Hematopoietic multipotent progenitor cell treated with erythropoietin and hydrocortisone succinate and interleukin-3 and kit ligand, for 6 days (in vitro differentiated cells): ENCODE results near the gene DAZAP1.
A peak's percentile ranks its signal among the peaks of the same experiment; 100 is the strongest.

Experiments used
- DNase-seq: peaks from one replicate; pipeline ENCODE4 v3.0.0-alpha.2; 2015

DAZAP1 gene

GRCh38 chr19:1460033-1460995 is 52.9 kb downstream of the DAZAP1 start:
- DNase-seq, result no peak

- DNase-seq, result no peak
Observed at GRCh38 chr19:1461862-1462261, 54.5 kb downstream of the DAZAP1 start.

- peak; percentile 78 for DNase-seq
Observed at GRCh38 chr19:1465191-1466016, 58.0 kb downstream of the DAZAP1 start.

GRCh38 chr19:1466018-1466460 is 58.7 kb downstream of the DAZAP1 start:
- no peak for DNase-seq

GRCh38 chr19:1466461-1467214 is 59.3 kb downstream of the DAZAP1 start:
- DNase-seq, result no peak

- DNase-seq, result no peak
Observed at GRCh38 chr19:1467215-1467489, 59.8 kb downstream of the DAZAP1 start.

- no peak for DNase-seq
Observed at GRCh38 chr19:1467490-1468273, 60.3 kb downstream of the DAZAP1 start.

GRCh38 chr19:1468274-1468820 is 61.0 kb downstream of the DAZAP1 start:
- DNase-seq, result no peak

GRCh38 chr19:1468821-1469254 is 61.5 kb downstream of the DAZAP1 start:
- DNase-seq, result peak; percentile 70

- no peak for DNase-seq
Observed at GRCh38 chr19:1469255-1470054, 62.1 kb downstream of the DAZAP1 start.

GRCh38 chr19:1470055-1470304 is 62.6 kb downstream of the DAZAP1 start:
- no peak for DNase-seq

GRCh38 chr19:1470305-1471009 is 63.1 kb downstream of the DAZAP1 start:
- peak; percentile 58 for DNase-seq

GRCh38 chr19:1471010-1471514 is 63.7 kb downstream of the DAZAP1 start:
- DNase-seq, result peak; percentile 62

- DNase-seq, result peak; percentile 46
Observed at GRCh38 chr19:1471515-1472160, 64.3 kb downstream of the DAZAP1 start.

GRCh38 chr19:1472231-1473084 is 65.1 kb downstream of the DAZAP1 start:
- no peak for DNase-seq

- DNase-seq, result no peak
Observed at GRCh38 chr19:1473085-1473851, 65.9 kb downstream of the DAZAP1 start.

- no peak for DNase-seq
Observed at GRCh38 chr19:1474011-1474764, 66.8 kb downstream of the DAZAP1 start.
